SU-DHL-6 (cell line): ENCODE results near the gene FOCAD.

ENCODE experiments used
- H2AFZ ChIP-seq: fragments of 200-600 bp; sonication (generic); 2 replicates; pipeline ENCODE4 v1.6.1; 2014; ENCODE audit warnings: low read depth, mild to moderate bottlenecking, moderate library complexity, mixed read lengths, antibody characterized with exemption, low read length; ENCODE audit not compliant: severe bottlenecking
- H3F3A ChIP-seq: fragments of 200-600 bp; shearing (Covaris generic); 2 replicates; pipeline ENCODE4 v1.6.0; 2016; ENCODE audit warnings: antibody characterized with exemption, mild to moderate bottlenecking; ENCODE audit not compliant: insufficient read depth
- H3K27ac ChIP-seq: fragments of 200-600 bp; sonication (generic); 2 replicates; pipeline ENCODE4 v1.5.1; 2016; ENCODE audit warnings: low read depth, mild to moderate bottlenecking, low read length, moderate library complexity, mixed read lengths
- H3K27me3 ChIP-seq: fragments of 200-600 bp; sonication (generic), shearing (Covaris generic); 2 replicates; pipeline ENCODE4 v1.6.0; 2014; ENCODE audit warnings: mild to moderate bottlenecking, low read length
- H3K36me3 ChIP-seq: fragments of 200-600 bp; sonication (generic); 2 replicates; pipeline ENCODE4 v1.6.1; 2014; ENCODE audit warnings: mild to moderate bottlenecking, low read length, mixed read lengths
- H3K4me2 ChIP-seq: fragments of 300-600, 200-600 bp; shearing (Covaris generic), sonication (generic); 2 replicates; pipeline ENCODE4 v1.6.0; 2014; ENCODE audit warnings: low read length, low read depth, mild to moderate bottlenecking; ENCODE audit not compliant: poor library complexity, severe bottlenecking
- H3K4me3 ChIP-seq: fragments of 200-600 bp; sonication (generic); 2 replicates; pipeline ENCODE4 v1.5.1; 2014; ENCODE audit warnings: antibody characterized with exemption, low read length, mild to moderate bottlenecking, mixed read lengths; ENCODE audit not compliant: insufficient read depth, poor library complexity, severe bottlenecking
- H3K79me2 ChIP-seq: fragments of 200-600 bp; sonication (generic); 2 replicates; pipeline ENCODE4 v1.6.1; 2014; ENCODE audit warnings: mild to moderate bottlenecking, low read length, moderate library complexity; ENCODE audit not compliant: insufficient read depth
- H3K9ac ChIP-seq: fragments of 200-600 bp; sonication (generic); 2 replicates; pipeline ENCODE4 v1.7.0; 2014; ENCODE audit warnings: mild to moderate bottlenecking, low read length
- H3K9me2 ChIP-seq: fragments of 200-600 bp; sonication (generic); replicated peaks from 2 replicates; pipeline ENCODE4 v1.6.1; 2014; ENCODE audit warnings: low read length; ENCODE audit not compliant: insufficient read depth
- H3K9me3 ChIP-seq: fragments of 200-600 bp; sonication (generic); 2 replicates; pipeline ENCODE4 v1.6.1; 2014; ENCODE audit warnings: low read length, mixed read lengths; ENCODE audit not compliant: insufficient read depth
- H4K20me1 ChIP-seq: fragments of 200-600 bp; sonication (generic); 2 replicates; pipeline ENCODE4 v1.6.1; 2014; ENCODE audit warnings: low read depth, mild to moderate bottlenecking, antibody characterized with exemption, low read length, moderate library complexity, mixed read lengths
- EZH2phosphoT487 ChIP-seq: fragments of 200-600 bp; sonication (generic), shearing (Covaris generic); conservative IDR thresholded peaks from 2 replicates; pipeline ENCODE4 v1.6.1; 2018; ENCODE audit warnings: mild to moderate bottlenecking, antibody characterized with exemption, low read length, moderate library complexity, mixed read lengths
- TF ChIP-seq, protein P1 (sequence below): fragments of 200-600 bp; sonication (generic); IDR thresholded peaks from one replicate; pipeline ENCODE4 v1.5.1; 2017; ENCODE audit warnings: antibody characterized with exemption, mild to moderate bottlenecking, low read length, moderate library complexity; ENCODE audit not compliant: insufficient read depth, poor library complexity, severe bottlenecking

FOCAD gene

DNA sequence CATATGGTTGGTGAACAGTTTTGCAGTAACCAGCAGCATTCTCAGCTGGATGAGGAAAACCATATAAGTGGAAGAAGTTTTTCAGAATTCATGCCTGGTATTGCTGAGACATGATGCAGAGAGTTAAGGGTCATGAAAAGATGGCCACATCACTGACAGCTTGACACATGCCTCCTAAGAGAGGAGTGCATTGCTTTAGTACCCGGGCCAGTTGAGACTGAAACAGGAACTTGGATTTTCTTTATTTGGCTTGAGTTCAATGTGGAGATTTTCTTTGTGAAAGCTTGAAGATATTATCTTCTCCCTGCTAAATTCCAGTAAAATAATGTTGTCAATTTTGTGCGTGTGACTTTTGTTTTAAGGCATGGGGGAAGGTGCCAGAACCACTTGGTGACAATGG lies 311.6 kb downstream of the FOCAD start:
- H2AFZ ChIP-seq, result no peak overlapping the region
- H3F3A ChIP-seq, result no peaks in the 10 kb centered on the region
- no peak overlapping the region for H3K4me2 ChIP-seq
- H3K27ac ChIP-seq, result no peak overlapping the region
- no peaks in the 10 kb centered on the region for H3K79me2 ChIP-seq
- TF ChIP-seq EZH2phosphoT487, result no peak
- TF ChIP-seq, protein P1, sequence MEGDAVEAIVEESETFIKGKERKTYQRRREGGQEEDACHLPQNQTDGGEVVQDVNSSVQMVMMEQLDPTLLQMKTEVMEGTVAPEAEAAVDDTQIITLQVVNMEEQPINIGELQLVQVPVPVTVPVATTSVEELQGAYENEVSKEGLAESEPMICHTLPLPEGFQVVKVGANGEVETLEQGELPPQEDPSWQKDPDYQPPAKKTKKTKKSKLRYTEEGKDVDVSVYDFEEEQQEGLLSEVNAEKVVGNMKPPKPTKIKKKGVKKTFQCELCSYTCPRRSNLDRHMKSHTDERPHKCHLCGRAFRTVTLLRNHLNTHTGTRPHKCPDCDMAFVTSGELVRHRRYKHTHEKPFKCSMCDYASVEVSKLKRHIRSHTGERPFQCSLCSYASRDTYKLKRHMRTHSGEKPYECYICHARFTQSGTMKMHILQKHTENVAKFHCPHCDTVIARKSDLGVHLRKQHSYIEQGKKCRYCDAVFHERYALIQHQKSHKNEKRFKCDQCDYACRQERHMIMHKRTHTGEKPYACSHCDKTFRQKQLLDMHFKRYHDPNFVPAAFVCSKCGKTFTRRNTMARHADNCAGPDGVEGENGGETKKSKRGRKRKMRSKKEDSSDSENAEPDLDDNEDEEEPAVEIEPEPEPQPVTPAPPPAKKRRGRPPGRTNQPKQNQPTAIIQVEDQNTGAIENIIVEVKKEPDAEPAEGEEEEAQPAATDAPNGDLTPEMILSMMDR, result no peak
- H3K9ac ChIP-seq, result no peak overlapping the region
- no peaks in the 10 kb centered on the region for H3K36me3 ChIP-seq
- no peaks in the 10 kb centered on the region for H3K9me2 ChIP-seq
- no peaks in the 10 kb centered on the region for H3K27me3 ChIP-seq
- no peak overlapping the region for H3K4me3 ChIP-seq
- H4K20me1 ChIP-seq, result no peaks in the 10 kb centered on the region
- no peaks in the 10 kb centered on the region for H3K9me3 ChIP-seq

DNA sequence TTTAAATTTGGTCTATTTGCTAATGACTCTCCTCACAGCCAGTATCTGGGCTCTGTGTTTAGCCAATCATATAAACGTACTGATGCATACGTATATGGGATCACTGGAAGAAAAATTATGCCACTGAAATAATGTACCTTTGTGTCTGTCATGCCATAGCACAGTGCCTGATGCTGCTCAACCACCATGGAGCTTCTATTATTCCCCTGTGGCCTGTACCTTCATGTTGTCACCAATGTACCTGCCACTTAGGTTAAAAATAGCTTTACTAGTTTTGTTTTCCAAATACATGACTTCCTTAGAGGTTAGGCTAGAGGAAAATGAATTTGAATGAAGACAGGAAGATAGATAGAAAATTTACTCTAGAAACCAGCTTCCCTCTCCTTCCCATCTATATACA lies 312.8 kb downstream of the FOCAD start:
- Histone ChIP-seq H3K4me2 (peak overlapping the region; percentile 32), H3K9me2 (no peaks in the 10 kb centered on the region), H3K9me3 (no peaks in the 10 kb centered on the region), H3K27ac (peak overlapping the region; percentile 33), H3F3A (no peaks in the 10 kb centered on the region), H3K36me3 (no peaks in the 10 kb centered on the region), H4K20me1 (no peaks in the 10 kb centered on the region), H3K4me3 (no peak overlapping the region), H3K27me3 (no peaks in the 10 kb centered on the region), H2AFZ (no peak overlapping the region), H3K9ac (no peak overlapping the region), H3K79me2 (no peaks in the 10 kb centered on the region)
- no peak for TF ChIP-seq EZH2phosphoT487
- TF ChIP-seq, protein P1, result no peak

DNA sequence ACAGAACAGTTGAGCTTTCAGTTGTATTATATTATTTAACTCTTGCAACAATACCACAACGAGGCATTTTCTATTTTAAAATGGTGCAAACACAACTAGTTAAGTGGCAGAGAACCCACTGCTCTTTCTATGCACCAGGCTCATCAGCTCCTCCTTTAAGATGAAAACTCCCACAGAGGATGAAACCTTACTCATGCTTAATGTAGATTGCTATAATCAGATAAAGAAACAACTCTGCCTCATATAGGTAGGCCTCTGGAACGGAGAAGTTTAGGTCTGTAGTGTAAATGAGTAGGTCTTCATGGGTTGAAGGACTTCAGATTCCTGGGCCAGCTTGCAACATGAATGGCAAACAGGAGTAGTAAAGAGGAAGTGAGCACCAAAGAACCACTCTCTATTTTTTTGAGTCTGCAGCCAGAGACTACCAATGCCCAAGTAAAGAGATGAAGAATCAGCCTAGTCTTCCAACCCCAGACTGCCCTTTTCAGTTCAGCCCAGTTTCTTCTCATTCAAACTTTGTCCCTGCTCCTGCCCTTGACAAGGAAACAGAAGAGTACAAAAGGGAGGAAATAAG lies 313.5 kb downstream of the FOCAD start:
- Histone ChIP-seq H3K4me3 (no peak overlapping the region), H3K27me3 (no peaks in the 10 kb centered on the region), H3K79me2 (no peaks in the 10 kb centered on the region), H3K9me3 (no peaks in the 10 kb centered on the region), H3K4me2 (peak overlapping the region; percentile 32), H3K9me2 (no peaks in the 10 kb centered on the region), H2AFZ (no peak overlapping the region), H4K20me1 (no peaks in the 10 kb centered on the region), H3F3A (no peaks in the 10 kb centered on the region), H3K9ac (no peak overlapping the region), H3K36me3 (no peaks in the 10 kb centered on the region), H3K27ac (peak overlapping the region; percentile 33)
- no peak for TF ChIP-seq EZH2phosphoT487
- TF ChIP-seq, protein P1, result no peak
